Measurements from ENCODE around the gene PCYOX1L.

PCYOX1L gene

GRCh38 chr5:149409268-149409948 lies 51.6 kb downstream of the PCYOX1L start:
- DNase-seq, result no peak

GRCh38 chr5:149410071-149410470 lies 52.2 kb downstream of the PCYOX1L start:
- no peak for DNase-seq

- no peak for DNase-seq
These were observed 53.0 kb downstream of the PCYOX1L start for GRCh38 chr5:149410721-149411432.

GRCh38 chr5:149411738-149412519 lies 54.1 kb downstream of the PCYOX1L start:
- no peak for DNase-seq

- DNase-seq, result no peak
These were observed 55.1 kb downstream of the PCYOX1L start for GRCh38 chr5:149412783-149413476.

GRCh38 chr5:149413477-149414210 lies 55.8 kb downstream of the PCYOX1L start:
- DNase-seq, result no peak

GRCh38 chr5:149414405-149415065 lies 56.7 kb downstream of the PCYOX1L start:
- no peak for DNase-seq

DNA sequence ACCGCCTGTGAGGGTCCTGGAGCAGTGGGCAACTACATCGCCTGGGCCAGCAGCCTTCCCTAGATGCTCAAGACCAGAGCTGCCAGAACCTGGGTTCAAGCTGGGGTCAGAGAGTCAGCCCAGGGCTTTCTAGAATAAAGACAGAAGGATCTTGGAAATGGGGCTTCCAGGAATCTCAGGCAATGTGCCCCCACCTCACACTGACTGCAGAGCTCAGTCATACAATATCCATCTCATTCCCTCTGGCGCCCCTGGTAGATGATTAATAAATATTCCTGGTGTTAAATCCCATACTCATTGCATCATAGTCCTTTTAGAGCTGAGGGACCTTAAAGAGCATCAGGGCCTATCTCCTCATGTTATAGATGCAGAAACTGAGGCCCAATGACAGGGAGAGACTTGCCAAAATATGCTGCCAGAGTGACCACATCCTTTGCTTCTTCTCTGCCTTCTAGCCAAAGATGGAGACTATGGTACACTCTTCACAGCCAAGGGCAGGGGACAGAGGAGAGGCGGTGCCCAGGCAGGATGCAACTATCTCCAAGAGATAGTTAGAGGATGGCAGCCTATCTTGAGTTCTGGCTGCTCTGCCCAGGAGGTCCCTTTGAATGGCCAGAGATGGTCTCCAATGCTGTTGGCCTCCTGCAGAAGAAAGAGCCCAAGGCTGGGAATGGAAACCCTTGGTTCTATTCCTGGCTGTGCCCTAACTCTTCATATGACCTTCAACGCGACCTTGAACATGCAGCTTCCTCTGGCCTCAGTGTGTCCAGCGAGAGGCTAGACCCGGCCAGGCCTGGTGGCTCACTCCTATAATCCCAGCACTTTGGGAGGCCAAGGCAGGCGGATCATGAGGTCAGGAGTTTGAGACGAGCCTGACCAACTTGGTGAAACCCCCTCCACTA lies 57.5 kb downstream of the PCYOX1L start:
- DNase-seq, result no peak

DNA sequence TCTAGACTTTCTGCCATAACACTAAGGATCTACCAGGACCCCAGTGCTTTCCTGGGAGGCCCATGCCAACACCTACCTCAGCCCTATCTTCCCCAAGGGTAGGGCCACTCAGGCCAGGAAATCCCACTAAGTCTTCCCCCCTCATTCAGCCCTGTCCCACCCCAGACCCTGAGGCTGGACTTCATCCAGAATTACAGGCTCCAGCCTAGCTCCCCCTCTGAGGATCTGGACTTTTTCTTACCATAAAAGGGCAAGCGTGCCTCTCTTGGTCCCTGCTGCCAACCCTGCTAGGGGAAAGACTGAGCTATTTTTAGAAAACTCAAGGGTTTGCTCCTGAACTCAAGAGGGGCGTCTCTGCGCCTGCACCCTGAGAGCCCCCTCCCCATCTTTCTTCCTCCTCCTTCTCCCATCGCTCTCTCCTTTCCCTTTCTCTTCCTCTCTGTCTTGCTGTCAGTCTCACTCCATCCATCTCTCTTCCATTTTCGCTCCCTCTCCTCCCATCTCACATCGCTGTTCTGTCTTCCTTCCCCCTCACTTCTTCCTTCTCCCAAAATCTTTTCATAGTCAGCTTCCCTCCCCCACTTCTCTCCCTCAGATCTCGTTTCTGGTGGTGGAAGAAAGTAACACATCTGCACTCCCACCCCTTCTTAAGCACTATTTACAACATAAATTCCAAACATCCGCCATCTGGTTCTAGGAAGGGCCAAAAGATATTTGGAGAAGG lies 59.3 kb downstream of the PCYOX1L start:
- DNase-seq, result no peak

DNA sequence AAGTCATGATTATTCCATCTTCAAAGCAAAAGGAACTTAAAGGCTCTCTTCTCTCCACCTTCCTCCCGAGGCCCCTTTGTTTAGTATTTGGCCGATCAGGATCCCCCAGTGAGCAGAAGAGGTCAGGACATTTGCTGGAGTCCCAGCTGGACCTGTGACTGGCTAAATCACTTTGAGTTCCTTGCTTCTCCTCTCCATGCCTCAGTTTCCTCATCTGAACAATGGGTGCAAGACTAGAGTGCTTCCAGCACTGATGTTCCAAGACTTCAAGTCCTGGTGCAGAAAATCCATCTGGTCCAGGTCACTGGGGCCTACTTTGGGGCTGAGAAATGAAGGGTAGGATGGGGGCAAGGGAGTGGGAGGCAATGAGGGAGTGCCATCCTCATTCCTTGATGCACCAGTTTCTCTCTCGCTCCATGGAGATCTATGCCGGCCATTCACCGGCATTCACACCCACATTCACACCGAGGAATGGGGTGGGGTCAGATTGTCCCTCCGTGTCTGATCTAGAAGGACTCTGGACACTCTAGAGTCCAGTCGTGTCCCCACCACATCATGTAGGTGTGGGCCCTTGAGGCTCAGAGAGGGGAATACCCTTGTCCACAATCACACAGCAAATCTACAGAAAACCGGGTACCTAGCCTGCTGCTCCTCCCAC lies 60.0 kb downstream of the PCYOX1L start:
- no peak for DNase-seq

GRCh38 chr5:149418910-149419531 lies 61.2 kb downstream of the PCYOX1L start:
- DNase-seq, result no peak

All from stimulated activated naive CD4-positive, alpha-beta T cell treated with Interleukin-2 at 50 U/mL for 16 hours (primary cell).